Astrocyte (in vitro differentiated cells and primary cell): ENCODE measurements around the gene LRG1.

Experiments
- EZH2 ChIP-seq: IDR thresholded peaks from 2 replicates; pipeline ENCODE4 v1.6.1; 2012; ENCODE audit warnings: mild to moderate bottlenecking, low read length, inconsistent platforms; ENCODE audit not compliant: insufficient read depth
- TF ChIP-seq, protein P1 (sequence below): IDR thresholded peaks from 2 replicates; pipeline ENCODE4 v1.5.1; 2011; ENCODE audit warnings: low read depth, mild to moderate bottlenecking, inconsistent platforms, low read length, moderate library complexity; ENCODE audit not compliant: insufficient read depth

DNA sequence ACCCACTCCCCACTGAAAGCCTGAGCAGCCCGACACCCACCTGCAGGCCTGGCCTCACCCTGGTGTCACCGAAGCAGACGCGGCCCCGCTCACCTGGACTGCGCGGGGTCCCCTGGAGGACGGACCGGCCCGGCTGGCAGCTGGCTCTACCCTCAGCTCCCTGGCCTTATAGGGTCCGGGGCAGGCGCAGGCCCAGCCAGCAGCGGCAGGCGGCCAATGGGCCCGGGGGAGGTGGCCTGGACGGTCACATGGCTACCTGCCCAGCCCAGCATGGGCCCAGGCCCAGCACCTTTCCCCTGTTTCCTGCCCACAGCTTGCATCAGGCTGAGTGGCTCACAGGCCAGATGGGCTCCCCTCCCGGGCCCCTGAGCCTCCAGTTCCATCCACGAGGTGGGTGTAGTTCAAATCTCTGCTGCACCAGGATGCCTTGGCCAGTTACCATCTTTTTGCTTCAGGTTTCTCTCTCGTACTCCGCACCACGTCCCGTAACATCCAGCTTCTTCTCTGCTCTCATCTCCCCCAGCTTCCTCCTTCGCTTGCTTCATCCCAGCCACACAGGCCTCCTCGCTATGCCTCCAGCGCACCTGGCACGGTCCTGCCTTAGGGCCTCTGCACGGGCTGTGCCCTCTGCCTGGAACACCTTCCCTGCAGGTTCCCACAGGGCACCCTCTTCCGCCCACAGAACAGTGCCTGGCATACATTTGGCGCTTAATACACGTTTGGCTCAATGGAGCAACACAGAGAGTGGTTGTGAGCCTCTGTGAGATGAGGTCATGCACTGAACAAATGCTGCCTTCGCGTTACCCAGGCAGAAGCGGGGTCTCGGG lies 21.3 kb downstream of the LRG1 start, which contains the start of gene PLIN4:
- TF ChIP-seq, protein P1, sequence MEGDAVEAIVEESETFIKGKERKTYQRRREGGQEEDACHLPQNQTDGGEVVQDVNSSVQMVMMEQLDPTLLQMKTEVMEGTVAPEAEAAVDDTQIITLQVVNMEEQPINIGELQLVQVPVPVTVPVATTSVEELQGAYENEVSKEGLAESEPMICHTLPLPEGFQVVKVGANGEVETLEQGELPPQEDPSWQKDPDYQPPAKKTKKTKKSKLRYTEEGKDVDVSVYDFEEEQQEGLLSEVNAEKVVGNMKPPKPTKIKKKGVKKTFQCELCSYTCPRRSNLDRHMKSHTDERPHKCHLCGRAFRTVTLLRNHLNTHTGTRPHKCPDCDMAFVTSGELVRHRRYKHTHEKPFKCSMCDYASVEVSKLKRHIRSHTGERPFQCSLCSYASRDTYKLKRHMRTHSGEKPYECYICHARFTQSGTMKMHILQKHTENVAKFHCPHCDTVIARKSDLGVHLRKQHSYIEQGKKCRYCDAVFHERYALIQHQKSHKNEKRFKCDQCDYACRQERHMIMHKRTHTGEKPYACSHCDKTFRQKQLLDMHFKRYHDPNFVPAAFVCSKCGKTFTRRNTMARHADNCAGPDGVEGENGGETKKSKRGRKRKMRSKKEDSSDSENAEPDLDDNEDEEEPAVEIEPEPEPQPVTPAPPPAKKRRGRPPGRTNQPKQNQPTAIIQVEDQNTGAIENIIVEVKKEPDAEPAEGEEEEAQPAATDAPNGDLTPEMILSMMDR = no peak
- no peak for TF ChIP-seq EZH2
